Left lung (tissue), 10 donors: ENCODE results near the gene FGF14. TPM values are rescaled to one million over a fixed set of nuclear protein-coding genes. Genes with fewer than 3 reads are reported as not detected.

Experiments
- ATAC-seq: fragments of 200-7000 bp; cut with Tn5 transposase; one replicate; pipeline ENCODE4 v1.9.1; 2020; ENCODE audit warnings: moderate library complexity
- DNase-seq, 4 donors: peaks; one replicate each; pipeline ENCODE4 v3.0.0-alpha.2; 2013 to 2020
- H3K27ac ChIP-seq, 2 donors: fragments of 200-600 bp; sonication (generic) in 1 of 2; one replicate each; pipeline versions ENCODE4 v1.5.0 to v1.8.0; 2020 to 2021
- H3K27me3 ChIP-seq, 2 donors: fragments of 200-600 bp; sonication (generic) in 1 of 2; one replicate each; pipeline versions ENCODE4 v1.5.0 to v1.8.0; 2020 to 2021
- H3K36me3 ChIP-seq, 2 donors: fragments of 200-600 bp; sonication (generic) in 1 of 2; one replicate each; pipeline versions ENCODE4 v1.5.0 to v1.8.0; 2020 to 2021
- H3K4me1 ChIP-seq, 2 donors: fragments of 200-600 bp; one replicate each; pipeline ENCODE4 v1.8.0; 2021
- H3K4me3 ChIP-seq, 2 donors: fragments of 200-600 bp; sonication (generic) in 1 of 2; one replicate each; pipeline versions ENCODE4 v1.5.0 to v1.8.0; 2020 to 2021; ENCODE audit warnings: mild to moderate bottlenecking in 1 of 2
- H3K9me3 ChIP-seq, 2 donors: fragments of 200-600 bp; sonication (generic) in 1 of 2; one replicate each; pipeline versions ENCODE4 v1.5.0 to v1.8.0; 2020 to 2021
- intact Hi-C, 2 donors: fragments of 100-400 bp; cut with DNase I; formaldehyde crosslinking; loops; one replicate each; pipeline versions ENCODE4 v1.11.2 to v1.14.2; 2022
- microRNA-seq, 2 donors: library from miRNA; unstranded; fragments of <30 nt; microRNA quantifications; one replicate each; pipeline ENCODE4, GENCODE V29; 2019
- polyA plus RNA-seq, 6 donors: library from polyadenylated mRNA; unstranded; fragments of 120-200 nt; gene quantifications; one replicate each; pipeline ENCODE4 v1.2.1, GENCODE V29; 2013; ENCODE audit not compliant: insufficient read length in 6 of 6
- total RNA-seq, 2 donors: library from RNA; stranded (reverse); fragmentation: NEBNext Ultra II Directional; extraction: Animal tissue kit (Norgen Biotek cat#: 25700); gene quantifications; one replicate each; pipeline ENCODE4 v1.2.1, GENCODE V29; 2021
- TF ChIP-seq, protein P1 (sequence below), 2 donors: fragments of 200-600 bp; sonication (generic) in 1 of 2; IDR thresholded peaks; one replicate each; pipeline versions ENCODE4 v1.5.0 to v1.8.0; 2021; ENCODE audit warnings: antibody characterized with exemption in 2 of 2
- donor health status: DM: no; HTN: yes; CAD: no.
- donor health status: DM: no; HTN: no; CAD: no.

Gene FGF14
- total and polyA plus RNA-seq, 8 donors, result 0.45 to 3.4 (median 0.78) TPM

DNA sequence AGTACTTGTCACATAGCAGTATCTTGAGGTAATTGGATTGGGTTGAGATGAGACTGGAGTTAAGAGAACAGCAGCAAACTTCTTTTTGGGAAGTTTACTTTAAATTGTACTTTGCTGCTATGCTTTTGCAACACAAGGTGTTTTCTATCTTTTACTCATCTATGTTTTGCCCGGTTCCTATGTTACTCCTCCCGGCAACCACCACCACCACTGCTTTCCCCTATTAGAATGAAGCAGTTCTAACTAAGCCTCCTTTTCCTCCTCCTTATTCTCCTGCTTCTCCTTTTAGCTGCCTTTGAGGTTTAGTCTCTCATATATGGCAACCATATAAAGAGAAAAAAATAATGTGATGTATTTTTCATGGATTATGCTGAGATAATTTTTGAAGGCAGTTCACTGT is 715.8 kb downstream of the FGF14 start:
- no peak for DNase-seq

GRCh38 chr13:101681834-101682233 is 720.0 kb downstream of the FGF14 start:
- H3K9me3 ChIP-seq, result no peaks in the 10 kb centered on the region
- H3K36me3 ChIP-seq, result no peaks in the 10 kb centered on the region
- intact Hi-C loops, result no loop called here
- no peak overlapping the region for H3K27ac ChIP-seq
- H3K4me1 ChIP-seq, result no peaks in the 10 kb centered on the region
- TF ChIP-seq, protein P1, sequence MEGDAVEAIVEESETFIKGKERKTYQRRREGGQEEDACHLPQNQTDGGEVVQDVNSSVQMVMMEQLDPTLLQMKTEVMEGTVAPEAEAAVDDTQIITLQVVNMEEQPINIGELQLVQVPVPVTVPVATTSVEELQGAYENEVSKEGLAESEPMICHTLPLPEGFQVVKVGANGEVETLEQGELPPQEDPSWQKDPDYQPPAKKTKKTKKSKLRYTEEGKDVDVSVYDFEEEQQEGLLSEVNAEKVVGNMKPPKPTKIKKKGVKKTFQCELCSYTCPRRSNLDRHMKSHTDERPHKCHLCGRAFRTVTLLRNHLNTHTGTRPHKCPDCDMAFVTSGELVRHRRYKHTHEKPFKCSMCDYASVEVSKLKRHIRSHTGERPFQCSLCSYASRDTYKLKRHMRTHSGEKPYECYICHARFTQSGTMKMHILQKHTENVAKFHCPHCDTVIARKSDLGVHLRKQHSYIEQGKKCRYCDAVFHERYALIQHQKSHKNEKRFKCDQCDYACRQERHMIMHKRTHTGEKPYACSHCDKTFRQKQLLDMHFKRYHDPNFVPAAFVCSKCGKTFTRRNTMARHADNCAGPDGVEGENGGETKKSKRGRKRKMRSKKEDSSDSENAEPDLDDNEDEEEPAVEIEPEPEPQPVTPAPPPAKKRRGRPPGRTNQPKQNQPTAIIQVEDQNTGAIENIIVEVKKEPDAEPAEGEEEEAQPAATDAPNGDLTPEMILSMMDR (IDR thresholded peaks at IDR 0.05), result no peak
- H3K4me3 ChIP-seq, result no peak overlapping the region
- no peaks in the 10 kb centered on the region for H3K27me3 ChIP-seq
- no peak for ATAC-seq
- DNase-seq, result no peak

More for the DNA sequence above, 715.8 kb downstream of the FGF14 start:
- TF ChIP-seq, protein P1 (IDR thresholded peaks at IDR 0.05), result no peak
- H3K4me3 ChIP-seq, result no peak overlapping the region
- no peaks in the 10 kb centered on the region for H3K4me1 ChIP-seq
- no peaks in the 10 kb centered on the region for H3K36me3 ChIP-seq
- H3K27ac ChIP-seq, result no peak overlapping the region
- H3K27me3 ChIP-seq, result no peaks in the 10 kb centered on the region
- no peak for ATAC-seq
- H3K9me3 ChIP-seq, result no peaks in the 10 kb centered on the region
- intact Hi-C loops, result no loop called here

GRCh38 chr13:101673360-101674105 is 728.3 kb downstream of the FGF14 start:
- no peak for ATAC-seq
- no peaks in the 10 kb centered on the region for H3K27me3 ChIP-seq
- intact Hi-C loops, result no loop called here

GRCh38 chr13:101661839-101662238 is 740.0 kb downstream of the FGF14 start:
- DNase-seq, result no peak
- no peak overlapping the region for H3K27ac ChIP-seq
- no peak overlapping the region for H3K4me3 ChIP-seq
- no peaks in the 10 kb centered on the region for H3K4me1 ChIP-seq
- H3K27me3 ChIP-seq, result no peaks in the 10 kb centered on the region
- TF ChIP-seq, protein P1 (IDR thresholded peaks at IDR 0.05), result no peak
- no peaks in the 10 kb centered on the region for H3K9me3 ChIP-seq
- intact Hi-C loops, result no loop called here
- ATAC-seq, result no peak
- H3K36me3 ChIP-seq, result no peaks in the 10 kb centered on the region

More at GRCh38 chr13:101673360-101674105, 728.3 kb downstream of the FGF14 start:
- no peaks in the 10 kb centered on the region for H3K4me1 ChIP-seq
- H3K9me3 ChIP-seq, result no peaks in the 10 kb centered on the region
- no peaks in the 10 kb centered on the region for H3K36me3 ChIP-seq
- no peak overlapping the region for H3K27ac ChIP-seq
- DNase-seq, result no peak
- H3K4me3 ChIP-seq, result no peak overlapping the region
- TF ChIP-seq, protein P1 (IDR thresholded peaks at IDR 0.05), result no peak

Small RNA genes within 50 kb of the gene (microRNA-seq; reads per million reads assigned to microRNA genes)
- gene MIR2681 (0.14 to 2.2 reads per million in 2 donors), gene MIR4705 (0.96 to 1.7 reads per million in 2 donors)

Other genes with a start within 250 kb of the FGF14 start
- gene TPP2, start 194.9 kb upstream of the FGF14 start, total RNA-seq, result 10 to 100 TPM; 43.6 to 48.1 TPM
- gene TPP2, start 194.9 kb upstream of the FGF14 start, polyA plus RNA-seq, result 10 to 100 TPM; 69.9 to 77.2 (median 71.2) TPM